HCT116 (cell line): ENCODE results near the gene CDH22. TPM values are rescaled to one million over a fixed set of nuclear protein-coding genes. Genes with fewer than 3 reads are reported as not detected.

Source experiments
- ATAC-seq: fragments of 200-7000 bp; cut with Tn5 transposase; 2 replicates; pipeline ENCODE4 v1.9.1; 2020; ENCODE audit warnings: mild to moderate bottlenecking, moderate library complexity
- BruUV-seq: library from RNA; stranded (reverse); fragments of 400-500 nt; replicated peaks from 2 replicates; lab custom pipeline; 2021; lab: Mats Ljungman, UMichigan
- CTCF ChIA-PET: fragments of 300-600 bp; sonication (Branson Sonifier 250); formaldehyde crosslinking; loops from one replicate; lab custom pipeline; 2021; ENCODE audit warnings: antibody characterized with exemption; lab: Charles Lee
- POLR2A ChIA-PET: fragments of 300-600, 350-600 bp; sonication (Branson Sonifier 250); formaldehyde crosslinking; loops from one replicate; lab custom pipeline; 2021; ENCODE audit warnings: antibody characterized with exemption; lab: Charles Lee
- RAD21 ChIA-PET, 2 experiments: fragments of 300-600 bp; sonication (Branson Sonifier 250); formaldehyde crosslinking; loops; one replicate each; lab custom pipeline; 2023; ENCODE audit warnings: low total read pairs in 2 of 2; ENCODE audit not compliant: uncharacterized antibody in 2 of 2, unreplicated experiment in 2 of 2, low non-redundant PET in 1 of 2; lab: Charles Lee
- DNase-seq: peaks from one replicate; pipeline ENCODE4 v3.0.0-alpha.2; 2010; ENCODE audit warnings: low read depth, low spot score
- H2AFZ ChIP-seq: fragments of 200-600 bp; shearing (Covaris generic), sonication (generic); 2 replicates; pipeline ENCODE4 v1.6.1; 2017; ENCODE audit warnings: low read depth, mixed run types, mixed read lengths, antibody characterized with exemption, low read length; ENCODE audit not compliant: poor library complexity, severe bottlenecking
- H3K27ac ChIP-seq: 2 replicates; pipeline ENCODE4 v1.5.1; 2012; ENCODE audit warnings: low read depth, low read length
- H3K27me3 ChIP-seq: fragments of 200-600 bp; sonication (generic); 2 replicates; pipeline ENCODE4 v1.6.1; 2016; ENCODE audit warnings: mixed run types, low read length, mixed read lengths; ENCODE audit not compliant: insufficient read depth
- H3K36me3 ChIP-seq, 2 experiments: fragments of 200-500 bp in 1 of 2; fragments of 200-600 bp in 1 of 2; sonication (Bioruptor generic) in 1 of 2; sonication (generic) in 1 of 2; 2 replicates each; pipeline versions ENCODE4 v1.5.1 to v1.6.1; 2014 to 2016; ENCODE audit warnings: low read length in 2 of 2, inconsistent platforms in 1 of 2, mixed read lengths in 1 of 2, mixed run types in 1 of 2; ENCODE audit not compliant: insufficient read depth in 2 of 2, control insufficient read depth in 1 of 2
- H3K4me1 ChIP-seq, 2 experiments: fragments of 200-600 bp in 1 of 2; sonication (generic) in 1 of 2; 2 replicates each; pipeline versions ENCODE4 v1.5.1 to v1.6.1; 2012 to 2017; ENCODE audit warnings: low read length in 2 of 2, inconsistent platforms in 1 of 2, mild to moderate bottlenecking in 1 of 2, mixed read lengths in 1 of 2, mixed run types in 1 of 2, moderate library complexity in 1 of 2; ENCODE audit not compliant: insufficient read depth in 2 of 2, control insufficient read depth in 1 of 2
- H3K4me2 ChIP-seq: fragments of 200-600 bp; sonication (generic); 2 replicates; pipeline ENCODE4 v1.6.1; 2017; ENCODE audit warnings: mixed run types, low read length, mixed read lengths
- H3K4me3 ChIP-seq, 2 experiments: fragments of 200-600 bp in 1 of 2; sonication (generic) in 1 of 2; replicated peaks in 1 of 2; 2 replicates each; pipeline ENCODE4 v1.5.1; 2011 to 2016; ENCODE audit warnings: low read length in 2 of 2, control low read depth in 1 of 2, low read depth in 1 of 2, mild to moderate bottlenecking in 1 of 2, mixed read lengths in 1 of 2, mixed run types in 1 of 2
- H3K79me2 ChIP-seq: fragments of 200-600 bp; sonication (generic); 2 replicates; pipeline ENCODE4 v1.6.1; 2017; ENCODE audit warnings: mild to moderate bottlenecking, mixed run types, low read length, moderate library complexity, mixed read lengths; ENCODE audit not compliant: insufficient read depth
- H3K9ac ChIP-seq: fragments of 200-600 bp; sonication (generic); 2 replicates; pipeline ENCODE4 v1.6.1; 2016; ENCODE audit warnings: low read length, mixed read lengths
- H3K9me2 ChIP-seq: fragments of 200-600 bp; sonication (generic), shearing (Covaris generic); 2 replicates; pipeline ENCODE4 v1.6.1; 2017; ENCODE audit warnings: mixed run types, mild to moderate bottlenecking, moderate library complexity; ENCODE audit not compliant: insufficient read depth
- H3K9me3 ChIP-seq, 2 experiments: fragments of 200-500 bp in 1 of 2; fragments of 200-600 bp in 1 of 2; sonication (Bioruptor generic) in 1 of 2; sonication (generic) in 1 of 2; 2 replicates each; pipeline ENCODE4 v1.6.1; 2014 to 2017; ENCODE audit warnings: low read length in 2 of 2, mixed read lengths in 2 of 2, inconsistent platforms in 1 of 2, low read depth in 1 of 2, mild to moderate bottlenecking in 1 of 2, mixed run types in 1 of 2, moderate library complexity in 1 of 2; ENCODE audit not compliant: control insufficient read depth in 1 of 2, insufficient read depth in 1 of 2
- H4K20me1 ChIP-seq: fragments of 200-600 bp; sonication (generic), shearing (Covaris generic); 2 replicates; pipeline ENCODE4 v1.6.1; 2017; ENCODE audit warnings: mixed run types, mild to moderate bottlenecking, moderate library complexity; ENCODE audit not compliant: insufficient read depth
- ATF3 ChIP-seq: IDR thresholded peaks from 2 replicates; pipeline ENCODE4 v1.6.1; 2012
- CBX3 ChIP-seq: IDR thresholded peaks from 2 replicates; pipeline ENCODE4 v1.6.1; 2012; ENCODE audit warnings: low read depth
- CEBPB ChIP-seq: IDR thresholded peaks from 2 replicates; pipeline ENCODE4 v1.6.1; 2012; ENCODE audit warnings: low read depth
- EZH2 ChIP-seq: fragments of 200-600 bp; sonication (generic); IDR thresholded peaks from 2 replicates; pipeline ENCODE4 v1.6.1; 2017; ENCODE audit warnings: antibody characterized with exemption, mixed run types
- JUND ChIP-seq: IDR thresholded peaks from 2 replicates; pipeline ENCODE4 v1.6.1; 2012
- POLR2A ChIP-seq: IDR thresholded peaks from 2 replicates; pipeline ENCODE4 v1.7.0; 2011; ENCODE audit warnings: borderline replicate concordance; ENCODE audit not compliant: insufficient read depth, insufficient read length; ENCODE audit errors: extremely low read depth
- POLR2AphosphoS5 ChIP-seq: IDR thresholded peaks from 2 replicates; pipeline ENCODE4 v1.6.1; 2011; ENCODE audit warnings: mild to moderate bottlenecking, low read depth, low read length, moderate library complexity
- REST ChIP-seq: IDR thresholded peaks from 2 replicates; pipeline ENCODE4 v1.6.1; 2012; ENCODE audit warnings: low read depth
- SIN3A ChIP-seq: IDR thresholded peaks from 2 replicates; pipeline ENCODE4 v1.6.1; 2012; ENCODE audit warnings: low read depth
- TCF7L2 ChIP-seq: IDR thresholded peaks from 2 replicates; pipeline ENCODE4 v1.7.0; 2011; ENCODE audit warnings: borderline replicate concordance, inconsistent platforms; ENCODE audit not compliant: insufficient read depth, insufficient read length; ENCODE audit errors: extremely low read depth
- YY1 ChIP-seq: IDR thresholded peaks from 2 replicates; pipeline ENCODE4 v1.6.1; 2011; ENCODE audit warnings: low read length, low read depth, moderate library complexity, mild to moderate bottlenecking; ENCODE audit not compliant: insufficient replicate concordance; ENCODE audit errors: extremely low read depth
- ZBTB33 ChIP-seq: IDR thresholded peaks from 2 replicates; pipeline ENCODE4 v1.6.1; 2011; ENCODE audit warnings: mild to moderate bottlenecking, low read length, moderate library complexity; ENCODE audit not compliant: insufficient replicate concordance; ENCODE audit errors: extremely low read depth
- ZFX ChIP-seq: fragments of 450-650 bp; IDR thresholded peaks from 2 replicates; pipeline ENCODE4 v1.6.1; 2017
- ZNF274 ChIP-seq: fragments of 200-500 bp; sonication (Bioruptor generic); IDR thresholded peaks from 2 replicates; pipeline ENCODE4 v1.6.1; 2014; ENCODE audit warnings: mild to moderate bottlenecking, low read depth, low read length, inconsistent platforms
- intact Hi-C: fragments of 100-400 bp; cut with micrococcal nuclease; formaldehyde crosslinking; loops from 2 replicates; pipeline ENCODE4 v1.10.0; 2022
- total RNA-seq: library from RNA; stranded (reverse); gene quantifications from one replicate; pipeline ENCODE4 v1.2.1, GENCODE V29; 2021; ENCODE audit not compliant: unreplicated experiment

Gene CDH22
- total RNA-seq, 1 experiment from 2014 or later = 1.8 TPM

GRCh38 chr20:46330831-46331371 lies 22.6 kb upstream of the CDH22 start:
- ChIA-PET RAD21 (no interaction called here), CTCF (interaction anchor here (1.7 kb wide), 1 partner anchor 18 kb away, joined by 5 read pairs; no protein-coding TSS in a partner anchor), POLR2A (no interaction called here)
- Histone ChIP-seq H4K20me1 (no peaks in the 10 kb centered on the region), H3K4me3 (no peak overlapping the region), H2AFZ (no peak overlapping the region), H3K9me3 (no peaks in the 10 kb centered on the region), H3K9ac (no peak overlapping the region), H3K36me3 (no peaks in the 10 kb centered on the region), H3K27me3 (no peaks in the 10 kb centered on the region; the same call in 1 of the 2 replicates), H3K79me2 (no peaks in the 10 kb centered on the region), H3K9me2 (no peaks in the 10 kb centered on the region), H3K4me1 (peaks cover 0 to 5% of the 10 kb centered on the region in 2 experiments; a peak in 1 of 4 replicates), H3K27ac (no peak overlapping the region), H3K4me2 (no peak overlapping the region)
- no peak for TF ChIP-seq ATF3
- TF ChIP-seq JUND = no peak
- TF ChIP-seq YY1 = no peak
- no peak for TF ChIP-seq ZNF274
- TF ChIP-seq CBX3 = no peak
- TF ChIP-seq CEBPB = no peak
- TF ChIP-seq POLR2A = no peak
- no peak for TF ChIP-seq SIN3A
- TF ChIP-seq ZFX = no peak
- TF ChIP-seq REST = no peak
- TF ChIP-seq EZH2 = no peak
- TF ChIP-seq POLR2AphosphoS5 = no peak
- TF ChIP-seq ZBTB33 = no peak
- no peak for TF ChIP-seq TCF7L2
- ATAC-seq = no peak
- no peak for DNase-seq
- BruUV-seq = no TSS peak
- intact Hi-C loops = no loop called here
